ENCODE measurements around the gene MCF2. TPM values are rescaled to one million over a fixed set of nuclear protein-coding genes. Genes with fewer than 3 reads are reported as not detected.

The MCF2 gene
- total and polyA plus RNA-seq, 2 experiments from 2014 or later: 0.11 TPM; not detected in 1

DNA sequence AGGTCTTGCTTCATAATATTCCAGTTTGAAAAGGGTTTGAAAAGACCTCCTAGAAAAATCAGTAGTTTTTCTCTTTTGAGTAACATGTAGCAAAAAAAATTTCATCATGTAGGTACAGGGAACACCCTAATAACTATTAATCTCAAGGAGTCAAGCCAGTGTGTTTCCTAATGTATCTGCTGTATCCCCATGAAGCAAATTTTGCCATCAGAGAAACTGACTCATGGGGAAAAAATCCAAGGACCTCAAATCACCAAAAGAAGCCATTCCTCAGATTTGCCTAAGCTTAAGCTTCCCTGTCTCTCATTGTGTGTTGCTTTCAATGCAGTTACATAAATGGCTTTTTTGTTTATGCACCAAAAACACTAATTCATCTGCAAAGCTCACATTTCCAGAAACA is 147.7 kb downstream of the MCF2 start:
- no peak overlapping the region for H3K9ac ChIP-seq
- H3K4me3 ChIP-seq: no peak overlapping the region
- H3K4me2 ChIP-seq (ENCODE audit: unreplicated experiment): no peak overlapping the region
- H3K27me3 ChIP-seq (replicated peaks; ENCODE audit: insufficient read depth): no peaks in the 10 kb centered on the region
- in situ Hi-C loops (cut with MboI): loop anchor here (25.0 kb wide), 2 partner anchors 723 to 798 kb away; no protein-coding TSS in a partner anchor
- H3K4me1 ChIP-seq (ENCODE audit: insufficient read depth): peaks cover 7% of the 10 kb centered on the region
- H3K79me2 ChIP-seq (ENCODE audit: insufficient read depth): no peaks in the 10 kb centered on the region
- H3K27ac ChIP-seq: no peak overlapping the region
- no peak for TF ChIP-seq EZH2 (IDR thresholded peaks at IDR 0.05; ENCODE audit: insufficient read depth, poor library complexity, severe bottlenecking)
- no peak for TF ChIP-seq EZH2phosphoT487 (IDR thresholded peaks at IDR 0.05; ENCODE audit: insufficient read depth, low read depth)
- H3F3A ChIP-seq (ENCODE audit: insufficient read depth): no peaks in the 10 kb centered on the region
- peak; percentile 47 for DNase-seq
- no peaks in the 10 kb centered on the region for H3K9me3 ChIP-seq (ENCODE audit: low read depth)
- H3K9me2 ChIP-seq (ENCODE audit: insufficient read depth): no peaks in the 10 kb centered on the region
- no peak overlapping the region for H2AFZ ChIP-seq
- H3K36me3 ChIP-seq (ENCODE audit: low read depth): no peaks in the 10 kb centered on the region
- no peaks in the 10 kb centered on the region for H4K20me1 ChIP-seq (ENCODE audit: insufficient read depth)

DNA sequence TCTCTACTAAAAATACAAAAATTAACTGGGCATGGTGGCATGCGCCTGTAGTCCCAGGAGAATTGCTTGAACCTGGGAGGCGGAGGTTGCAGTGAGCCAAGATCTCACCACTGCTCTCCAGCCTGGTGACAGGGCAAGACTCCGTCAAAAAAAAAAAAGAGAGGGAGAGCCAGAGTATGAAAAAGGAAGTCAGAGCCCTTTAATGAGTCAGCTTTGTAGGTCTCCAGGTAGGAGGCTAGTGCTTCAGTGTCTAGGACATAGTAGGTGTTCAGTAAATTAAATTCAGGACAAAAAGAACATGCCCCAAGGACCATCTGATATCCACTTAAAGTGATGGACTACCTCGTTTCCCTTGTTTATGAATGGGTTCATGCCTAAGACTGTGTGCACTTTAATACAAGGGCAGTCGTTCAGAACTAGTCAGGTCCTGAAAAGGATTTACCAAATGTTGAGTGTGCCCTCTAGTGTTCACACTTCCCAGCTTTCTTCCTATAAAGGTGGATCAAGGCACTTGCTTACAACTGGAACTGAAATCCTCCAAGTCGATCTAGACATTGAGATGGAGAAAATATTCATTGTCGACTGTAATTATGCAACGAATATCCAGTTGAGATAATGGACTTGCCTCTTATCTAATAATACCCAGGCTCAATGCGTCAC is 148.5 kb downstream of the MCF2 start:
- no peak overlapping the region for H2AFZ ChIP-seq

DNA sequence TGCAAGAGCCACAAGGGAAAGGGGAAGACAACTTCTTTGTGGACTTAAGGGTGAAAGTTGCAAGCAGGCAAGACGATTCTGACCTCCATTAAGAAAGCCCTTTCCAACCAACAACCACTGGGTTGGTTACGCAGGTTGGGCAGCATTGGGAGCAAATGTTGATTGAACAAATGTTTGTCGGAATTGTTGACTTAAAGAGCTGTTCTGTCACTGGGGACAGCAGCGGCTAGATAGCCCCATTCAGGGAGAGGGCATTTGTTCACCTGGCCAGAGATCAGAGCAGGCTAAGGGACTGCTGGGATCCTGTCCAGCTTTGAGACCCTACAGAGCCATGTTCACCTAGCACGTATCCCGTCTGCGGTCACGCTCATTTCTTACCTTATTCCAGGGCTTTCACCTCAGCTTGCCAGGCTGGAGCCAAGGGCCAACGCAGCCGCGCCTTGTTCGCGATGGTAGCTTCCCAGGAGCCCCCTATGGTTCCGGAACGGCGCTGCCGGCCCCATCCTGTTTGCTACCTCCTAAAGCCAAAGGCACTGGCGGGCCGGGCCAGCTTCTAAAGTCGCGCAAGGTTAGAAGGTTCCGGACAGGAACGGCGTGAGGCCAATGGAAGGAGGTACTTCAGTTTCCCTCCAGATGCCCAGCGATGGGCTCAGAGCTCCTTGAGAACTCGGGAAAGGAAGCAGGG is 152.8 kb downstream of the MCF2 start:
- no peaks in the 10 kb centered on the region for H3K27me3 ChIP-seq (replicated peaks; ENCODE audit: insufficient read depth)
- no peaks in the 10 kb centered on the region for H4K20me1 ChIP-seq (ENCODE audit: insufficient read depth)
- no peaks in the 10 kb centered on the region for H3K36me3 ChIP-seq (ENCODE audit: low read depth)
- WGBS, 2 experiments (ENCODE audit: low coverage in 1 of 2, low lambda C conversion rate in 2 of 2, missing lambda C conversion rate in 2 of 2): 88 to 91% methylated on average over 15 to 26 of the region's 26 CpGs
- no peak for DNase-seq
- H3K9ac ChIP-seq: no peak overlapping the region
- H3K4me1 ChIP-seq (ENCODE audit: insufficient read depth): peaks cover 4% of the 10 kb centered on the region; the same call in 1 of the 2 replicates
- H3K27ac ChIP-seq: no peak overlapping the region
- H2AFZ ChIP-seq: no peak overlapping the region
- TF ChIP-seq EZH2phosphoT487 (IDR thresholded peaks at IDR 0.05; ENCODE audit: insufficient read depth, low read depth) (no peak), EZH2 (IDR thresholded peaks at IDR 0.05; ENCODE audit: insufficient read depth, poor library complexity, severe bottlenecking) (no peak)
- no peaks in the 10 kb centered on the region for H3K9me2 ChIP-seq (ENCODE audit: insufficient read depth)
- in situ Hi-C loops (cut with MboI): loop anchor here (25.0 kb wide), 2 partner anchors 718 to 793 kb away; no protein-coding TSS in a partner anchor
- H3K4me3 ChIP-seq: no peak overlapping the region
- H3K4me2 ChIP-seq (ENCODE audit: unreplicated experiment): no peak overlapping the region
- no peaks in the 10 kb centered on the region for H3K79me2 ChIP-seq (ENCODE audit: insufficient read depth)
- no peaks in the 10 kb centered on the region for H3K9me3 ChIP-seq (ENCODE audit: low read depth)
- H3F3A ChIP-seq (ENCODE audit: insufficient read depth): no peaks in the 10 kb centered on the region

More for the DNA sequence above, 148.5 kb downstream of the MCF2 start:
- H3K9me3 ChIP-seq (ENCODE audit: low read depth): no peaks in the 10 kb centered on the region
- no peaks in the 10 kb centered on the region for H3K79me2 ChIP-seq (ENCODE audit: insufficient read depth)
- no peaks in the 10 kb centered on the region for H3K9me2 ChIP-seq (ENCODE audit: insufficient read depth)
- no peaks in the 10 kb centered on the region for H3K27me3 ChIP-seq (replicated peaks; ENCODE audit: insufficient read depth)
- H3K27ac ChIP-seq: no peak overlapping the region
- DNase-seq: peak; percentile 65
- H3F3A ChIP-seq (ENCODE audit: insufficient read depth): no peaks in the 10 kb centered on the region
- no peaks in the 10 kb centered on the region for H4K20me1 ChIP-seq (ENCODE audit: insufficient read depth)
- no peak overlapping the region for H3K9ac ChIP-seq
- peaks cover 7% of the 10 kb centered on the region for H3K4me1 ChIP-seq (ENCODE audit: insufficient read depth)
- no peak overlapping the region for H3K4me3 ChIP-seq
- TF ChIP-seq EZH2phosphoT487 (IDR thresholded peaks at IDR 0.05; ENCODE audit: insufficient read depth, low read depth) (no peak), EZH2 (IDR thresholded peaks at IDR 0.05; ENCODE audit: insufficient read depth, poor library complexity, severe bottlenecking) (no peak)
- no peak overlapping the region for H3K4me2 ChIP-seq (ENCODE audit: unreplicated experiment)
- WGBS, 2 experiments (ENCODE audit: low coverage in 1 of 2, low lambda C conversion rate in 2 of 2, missing lambda C conversion rate in 2 of 2): 23 to 27% methylated on average over 9 of the region's 9 CpGs
- H3K36me3 ChIP-seq (ENCODE audit: low read depth): no peaks in the 10 kb centered on the region
- in situ Hi-C loops (cut with MboI): loop anchor here (25.0 kb wide), 2 partner anchors 722 to 797 kb away; no protein-coding TSS in a partner anchor

DNA sequence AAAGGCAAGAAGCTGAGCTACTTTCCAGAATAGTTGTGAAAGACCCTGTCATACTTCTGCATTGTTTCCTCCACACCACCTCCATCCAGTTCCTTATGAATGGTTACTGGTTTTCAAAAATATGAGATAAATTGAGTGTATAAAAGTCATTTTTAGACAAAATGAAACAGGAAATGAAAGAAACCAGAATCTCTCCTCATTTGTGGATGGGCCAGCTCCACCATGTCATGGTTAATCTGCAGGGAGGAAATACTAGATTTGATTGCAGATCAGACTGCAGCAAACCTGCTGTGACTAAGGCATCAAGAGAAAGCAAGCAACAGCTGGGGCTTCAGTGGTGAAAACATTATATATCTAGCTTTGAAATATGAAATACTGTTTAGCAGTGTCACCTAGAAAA is 153.6 kb downstream of the MCF2 start:
- no peaks in the 10 kb centered on the region for H4K20me1 ChIP-seq (ENCODE audit: insufficient read depth)
- no peak overlapping the region for H3K27ac ChIP-seq
- H3K4me1 ChIP-seq (ENCODE audit: insufficient read depth): no peaks in the 10 kb centered on the region
- no peak for DNase-seq
- H3K9me2 ChIP-seq (ENCODE audit: insufficient read depth): no peaks in the 10 kb centered on the region
- no peaks in the 10 kb centered on the region for H3K9me3 ChIP-seq (ENCODE audit: low read depth)
- no peaks in the 10 kb centered on the region for H3K27me3 ChIP-seq (replicated peaks; ENCODE audit: insufficient read depth)
- no peak overlapping the region for H3K4me3 ChIP-seq
- in situ Hi-C loops (cut with MboI): loop anchor here (25.0 kb wide), 2 partner anchors 717 to 792 kb away; no protein-coding TSS in a partner anchor
- no peaks in the 10 kb centered on the region for H3K36me3 ChIP-seq (ENCODE audit: low read depth)
- TF ChIP-seq EZH2phosphoT487 (IDR thresholded peaks at IDR 0.05; ENCODE audit: insufficient read depth, low read depth): no peak
- TF ChIP-seq EZH2 (IDR thresholded peaks at IDR 0.05; ENCODE audit: insufficient read depth, poor library complexity, severe bottlenecking): no peak
- H3K9ac ChIP-seq: no peak overlapping the region
- H3K79me2 ChIP-seq (ENCODE audit: insufficient read depth): no peaks in the 10 kb centered on the region
- no peak overlapping the region for H3K4me2 ChIP-seq (ENCODE audit: unreplicated experiment)
- H3F3A ChIP-seq (ENCODE audit: insufficient read depth): no peaks in the 10 kb centered on the region
- H2AFZ ChIP-seq: no peak overlapping the region

Measured in GM23248 (cell line).